Cardiac muscle cell (in vitro differentiated cells and primary cell): ENCODE measurements around the gene CTBP2. TPM values are rescaled to one million over a fixed set of nuclear protein-coding genes. Genes with fewer than 3 reads are reported as not detected.

Experiments
- DNase-seq, 2 donors: peaks; one replicate each; pipeline versions ENCODE4 v3.0.0 to v3.0.0-alpha.2; 2010 to 2017; ENCODE audit warnings: low read depth in 1 of 2, low spot score in 1 of 2
- H3K27ac ChIP-seq: fragments of 200-600 bp; sonication (generic); 2 replicates; pipeline ENCODE4 v1.5.1; 2016
- H3K27me3 ChIP-seq: fragments of 200-600 bp; sonication (generic); 2 replicates; pipeline ENCODE4 v1.6.0; 2016; ENCODE audit warnings: control low read depth
- H3K36me3 ChIP-seq: fragments of 200-600 bp; sonication (generic); 2 replicates; pipeline ENCODE4 v1.5.1; 2016; ENCODE audit warnings: control low read depth
- H3K4me1 ChIP-seq: fragments of 200-600 bp; sonication (generic); 2 replicates; pipeline ENCODE4 v1.8.1; 2017; ENCODE audit warnings: low read depth, mild to moderate bottlenecking, mixed run types
- H3K4me3 ChIP-seq: fragments of 200-600 bp; sonication (generic); 2 replicates; pipeline ENCODE4 v1.5.1; 2016; ENCODE audit warnings: mild to moderate bottlenecking
- H3K9me3 ChIP-seq: fragments of 200-600 bp; sonication (generic); 2 replicates; pipeline ENCODE4 v1.5.1; 2017; ENCODE audit warnings: low read depth, mild to moderate bottlenecking, control low read depth
- CTCF ChIP-seq: IDR thresholded peaks from 2 replicates; pipeline ENCODE4 v1.5.1; 2012; ENCODE audit warnings: low read depth, mild to moderate bottlenecking, low read length
- polyA plus RNA-seq: library from polyadenylated mRNA; unstranded; fragments of >200 nt; fragmentation: Nextera tagmentation; extraction: Ambion mirVana; gene quantifications from 2 replicates; pipeline ENCODE4 v1.2.1, GENCODE V29; 2016
- total RNA-seq: library from RNA; depleted of rRNA; stranded (reverse); fragments of >200 nt; gene quantifications from 2 replicates; pipeline ENCODE4 v1.2.3, GENCODE V29; 2016

Gene CTBP2
- total and polyA plus RNA-seq, 2 experiments from 2014 or later, result 67.4 to 74.5 TPM

GRCh38 chr10:124983321-124983720, 177.0 kb downstream of the CTBP2 start:
- peak in 1 of 2 donors; percentile 35 for DNase-seq
- H3K36me3 ChIP-seq, result peaks cover 50% of the 10 kb centered on the region

GRCh38 chr10:124978376-124978725, 182.0 kb downstream of the CTBP2 start:
- H3K4me3 ChIP-seq, result no peak overlapping the region
- peaks cover 26% of the 10 kb centered on the region for H3K36me3 ChIP-seq
- DNase-seq, result no peak
- H3K4me1 ChIP-seq, result no peaks in the 10 kb centered on the region
- H3K27me3 ChIP-seq, result no peaks in the 10 kb centered on the region
- H3K9me3 ChIP-seq, result no peaks in the 10 kb centered on the region
- peak overlapping the region; percentile 44 for H3K27ac ChIP-seq
- TF ChIP-seq CTCF, result no peak

More at GRCh38 chr10:124983321-124983720, 177.0 kb downstream of the CTBP2 start:
- no peak for TF ChIP-seq CTCF
- H3K27ac ChIP-seq, result peak overlapping the region; percentile 55
- H3K9me3 ChIP-seq, result no peaks in the 10 kb centered on the region
- no peak overlapping the region for H3K4me3 ChIP-seq
- no peaks in the 10 kb centered on the region for H3K4me1 ChIP-seq
- H3K27me3 ChIP-seq, result no peaks in the 10 kb centered on the region

- no peaks in the 10 kb centered on the region for H3K4me1 ChIP-seq
- peaks cover 23% of the 10 kb centered on the region for H3K36me3 ChIP-seq
- no peaks in the 10 kb centered on the region for H3K27me3 ChIP-seq
- peak overlapping the region; percentile 44 for H3K27ac ChIP-seq
- no peak overlapping the region for H3K4me3 ChIP-seq
- no peaks in the 10 kb centered on the region for H3K9me3 ChIP-seq
- no peak for TF ChIP-seq CTCF
- no peak for DNase-seq
Measured at GRCh38 chr10:124977648-124978375, 182.6 kb downstream of the CTBP2 start.

- H3K27me3 ChIP-seq, result no peaks in the 10 kb centered on the region
- H3K36me3 ChIP-seq, result peaks cover 23% of the 10 kb centered on the region
- no peaks in the 10 kb centered on the region for H3K4me1 ChIP-seq
- no peak for DNase-seq
- H3K9me3 ChIP-seq, result no peaks in the 10 kb centered on the region
- no peak for TF ChIP-seq CTCF
- no peak overlapping the region for H3K4me3 ChIP-seq
- no peak overlapping the region for H3K27ac ChIP-seq
Measured at GRCh38 chr10:124977161-124977560, 183.2 kb downstream of the CTBP2 start.

- TF ChIP-seq CTCF, result no peak
- H3K4me1 ChIP-seq, result peaks cover 8% of the 10 kb centered on the region
- H3K9me3 ChIP-seq, result no peaks in the 10 kb centered on the region
- peak in 1 of 2 donors; percentile 29 for DNase-seq
- no peak overlapping the region for H3K27ac ChIP-seq
- H3K4me3 ChIP-seq, result no peak overlapping the region
- no peaks in the 10 kb centered on the region for H3K27me3 ChIP-seq
- H3K36me3 ChIP-seq, result peaks cover 19% of the 10 kb centered on the region
Measured at GRCh38 chr10:124975977-124976514, 184.3 kb downstream of the CTBP2 start.
